Effector CD4-positive, alpha-beta T cell (primary cell): ENCODE data around the gene TFCP2.
"Not testable (repeated sequence)": the region's sequence is repeated elsewhere in the genome, so short reads cannot be mapped to it uniquely, and the experiment has no call there.

Source experiments
- DNase-seq: peaks from one replicate; pipeline ENCODE4 v3.0.0-alpha.2; 2020
- total RNA-seq: gene quantifications from one replicate; lab custom pipeline; 2026; lab: John Stamatoyannopoulos, UW

TFCP2 gene, protein sequence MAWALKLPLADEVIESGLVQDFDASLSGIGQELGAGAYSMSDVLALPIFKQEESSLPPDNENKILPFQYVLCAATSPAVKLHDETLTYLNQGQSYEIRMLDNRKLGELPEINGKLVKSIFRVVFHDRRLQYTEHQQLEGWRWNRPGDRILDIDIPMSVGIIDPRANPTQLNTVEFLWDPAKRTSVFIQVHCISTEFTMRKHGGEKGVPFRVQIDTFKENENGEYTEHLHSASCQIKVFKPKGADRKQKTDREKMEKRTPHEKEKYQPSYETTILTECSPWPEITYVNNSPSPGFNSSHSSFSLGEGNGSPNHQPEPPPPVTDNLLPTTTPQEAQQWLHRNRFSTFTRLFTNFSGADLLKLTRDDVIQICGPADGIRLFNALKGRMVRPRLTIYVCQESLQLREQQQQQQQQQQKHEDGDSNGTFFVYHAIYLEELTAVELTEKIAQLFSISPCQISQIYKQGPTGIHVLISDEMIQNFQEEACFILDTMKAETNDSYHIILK
- 35.1 reads per million, percentile 60 among the genes with 10 or more reads in this experiment for total RNA-seq

DNA sequence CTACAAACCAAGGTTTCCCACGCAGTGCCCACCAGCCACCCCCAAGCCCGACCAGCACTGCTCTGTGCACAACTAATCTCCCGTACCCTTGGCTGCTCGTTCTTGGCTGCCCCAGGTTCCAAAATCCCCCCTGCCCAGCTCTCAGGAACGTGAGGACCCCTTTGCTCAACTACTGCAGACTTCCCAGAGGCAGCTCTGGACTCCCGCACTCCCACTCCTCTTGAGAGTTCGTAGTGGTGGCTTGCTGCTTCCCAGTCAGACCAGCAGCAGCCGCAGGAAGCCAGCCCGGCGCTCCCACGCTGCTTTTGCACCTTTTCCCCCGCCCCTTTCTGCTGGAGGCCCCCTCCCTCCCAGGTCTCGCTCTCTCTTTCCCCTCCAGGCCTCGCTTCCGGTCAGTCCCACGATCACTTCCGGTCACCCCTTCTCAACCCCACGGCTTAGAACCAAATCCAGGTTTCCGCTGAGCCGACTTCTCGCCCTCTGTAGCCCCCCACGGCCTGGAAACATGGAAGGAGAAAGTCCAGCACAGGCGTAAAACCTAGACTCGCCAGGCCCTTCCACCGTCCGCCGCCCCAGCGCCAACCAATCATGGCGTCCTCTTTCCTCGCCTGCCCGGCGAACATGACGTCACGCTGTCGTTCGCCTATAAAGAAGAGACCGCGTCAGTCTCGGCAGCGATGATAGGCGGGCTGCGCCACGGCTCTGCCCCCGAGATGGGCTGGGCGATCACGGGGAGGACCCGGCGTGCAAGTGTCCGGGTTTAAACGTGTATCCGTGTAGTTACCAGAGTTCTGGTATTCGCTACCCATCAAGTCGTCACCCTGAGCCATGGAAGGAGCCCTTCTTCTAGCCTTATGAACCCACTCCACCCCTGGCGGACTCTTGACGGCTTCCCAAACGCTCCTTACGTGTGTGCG is at the start of gene TFCP2:
Gene TFCP2, minus strand, starts transcription at position 621 of the 917 bp plus-strand sequence. CDS start 713 bp downstream, outside the sequence.
- DNase-seq, result peak; percentile 92

DNA sequence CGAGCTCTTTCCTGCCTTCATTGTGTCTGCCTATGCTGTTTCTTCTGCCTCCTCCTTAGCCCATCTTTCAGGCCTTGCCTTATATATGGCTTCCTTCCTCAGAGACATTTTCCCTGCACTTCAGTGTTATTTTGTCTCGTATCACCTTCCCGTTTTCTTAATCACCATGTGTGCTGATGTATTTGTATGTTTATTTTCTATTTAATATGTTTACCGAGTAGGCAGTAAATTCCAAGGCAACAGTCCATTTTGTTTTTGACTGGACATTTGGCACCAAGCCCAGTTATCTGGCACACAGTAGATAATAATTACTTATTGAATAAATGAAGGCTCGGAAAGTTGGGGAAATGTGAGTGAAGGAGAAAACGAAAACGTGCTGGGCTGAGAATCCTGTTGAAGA is 49.5 kb upstream of the TFCP2 start:
- DNase-seq, result no peak

DNA sequence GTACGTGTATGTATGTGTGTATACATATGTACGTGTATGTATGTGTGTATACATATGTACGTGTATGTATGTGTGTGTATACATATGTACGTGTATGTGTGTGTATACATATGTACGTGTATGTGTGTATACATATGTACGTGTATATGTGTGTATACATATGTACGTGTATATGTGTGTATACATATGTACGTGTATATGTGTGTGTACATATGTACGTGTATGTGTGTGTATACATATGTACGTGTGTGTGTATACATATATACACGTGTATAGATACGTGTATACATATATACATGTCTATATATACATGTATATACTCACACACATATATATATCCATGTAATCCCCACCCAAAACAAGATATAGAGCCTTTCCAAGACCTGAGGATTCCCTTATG is 46.9 kb upstream of the TFCP2 start:
- DNase-seq, result not testable (repeated sequence)

- no peak for DNase-seq
Observed at GRCh38 chr12:51219322-51219721, 46.4 kb upstream of the TFCP2 start.

DNA sequence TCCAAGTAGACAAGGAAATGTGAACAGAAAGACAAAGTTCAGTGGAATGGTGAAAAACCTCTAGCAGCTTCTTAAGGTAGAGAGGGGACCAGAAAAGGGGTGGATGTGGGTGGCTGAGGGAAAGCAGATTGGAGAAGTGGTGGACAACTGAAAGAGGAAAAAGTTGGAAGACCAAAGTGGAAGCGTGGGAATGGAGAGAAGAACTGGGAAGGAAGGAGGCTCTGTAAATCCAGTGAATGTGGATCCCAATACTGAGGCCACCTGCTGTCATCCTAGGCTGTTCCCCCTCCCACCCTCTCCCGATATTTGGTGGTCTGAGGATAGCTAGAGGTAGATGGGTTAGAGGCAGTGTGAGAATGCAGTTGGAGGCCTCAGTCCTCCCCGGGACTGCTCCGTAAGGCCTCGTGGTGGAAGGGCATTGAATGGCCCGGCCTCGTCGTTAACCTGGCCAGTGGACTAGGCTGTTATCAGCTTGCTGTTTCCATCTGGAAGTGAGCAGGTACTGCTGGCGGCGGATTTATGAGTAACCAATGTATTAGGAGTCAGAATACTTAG is 45.7 kb upstream of the TFCP2 start:
- no peak for DNase-seq

DNA sequence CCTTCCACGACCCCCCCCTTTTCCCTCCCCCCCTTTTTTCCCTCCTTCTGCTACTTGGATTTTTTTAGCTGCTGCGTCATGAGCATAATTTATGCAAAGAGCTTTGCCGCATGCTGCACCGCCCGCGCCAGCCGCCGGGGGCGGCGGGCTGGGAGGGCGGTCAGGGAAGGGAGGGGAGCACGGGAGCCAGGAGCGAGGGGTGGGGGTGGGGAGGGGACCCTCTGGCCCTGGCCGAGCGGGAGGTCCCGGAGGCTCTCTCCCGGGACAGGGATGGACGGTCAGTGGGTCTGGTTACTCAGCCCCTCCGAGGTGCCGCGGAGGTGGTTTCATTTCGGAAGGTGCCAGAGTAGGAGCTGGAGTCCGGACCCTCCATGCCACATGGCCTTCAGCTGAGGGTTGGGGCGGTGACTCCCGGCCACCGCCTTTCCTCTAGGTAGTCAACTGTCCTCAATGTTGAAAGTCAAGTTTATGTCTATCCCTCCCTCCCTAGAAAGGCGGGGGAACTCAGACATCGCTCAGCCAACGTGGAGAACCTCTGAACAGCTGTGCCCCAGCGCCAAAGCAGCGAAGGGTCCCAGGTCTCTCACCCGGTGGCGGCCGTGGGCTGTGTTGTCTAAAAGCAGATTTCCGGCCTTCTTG is 45.2 kb upstream of the TFCP2 start, which contains the start of gene POU6F1:
Gene POU6F1, minus strand, starts transcription at position 95 of the 639 bp plus-strand sequence. CDS start 11,226 bp downstream, outside the sequence.
- peak; percentile 59 for DNase-seq

GRCh38 chr12:51217133-51217967 is 44.4 kb upstream of the TFCP2 start:
- peak; percentile 49 for DNase-seq

DNA sequence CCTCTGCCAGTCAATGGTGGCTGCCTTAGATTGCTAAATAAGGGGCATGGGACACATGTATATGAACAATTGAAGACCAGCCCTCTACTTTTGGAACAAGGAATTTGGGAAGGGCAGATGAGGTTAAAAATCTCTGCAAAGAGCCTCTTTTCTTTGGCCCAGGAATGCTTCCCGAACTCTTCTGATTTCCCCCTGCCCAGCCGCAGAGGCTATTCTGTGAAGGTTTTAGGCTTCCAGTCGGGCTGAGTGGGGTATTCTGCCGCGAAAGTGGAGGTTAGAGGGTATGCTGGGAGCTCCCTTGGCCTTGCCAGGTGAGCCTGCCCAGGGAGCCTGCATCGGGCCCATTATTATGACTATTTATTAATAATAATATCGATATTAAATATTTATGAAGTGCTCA is 43.7 kb upstream of the TFCP2 start:
- no peak for DNase-seq

DNA sequence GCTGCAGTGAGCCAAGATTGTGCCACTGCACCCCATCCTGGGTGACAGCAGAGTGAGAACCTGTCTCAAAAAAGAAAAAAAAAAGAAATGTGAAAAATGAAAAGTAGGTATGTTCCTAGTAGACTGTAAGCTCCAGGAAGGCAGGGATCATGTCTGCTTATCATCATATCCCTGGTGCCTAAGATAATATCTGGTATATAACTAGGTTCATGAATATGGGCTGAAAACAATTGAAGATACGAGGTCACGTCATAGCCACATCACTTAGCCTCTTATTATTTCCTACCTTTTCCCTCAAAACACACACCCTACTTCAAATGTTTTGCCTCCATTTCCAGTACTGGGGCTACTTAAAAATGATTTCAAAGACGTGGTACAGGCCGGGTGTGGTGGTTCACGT is 42.0 kb upstream of the TFCP2 start:
- DNase-seq, result no peak

GRCh38 chr12:51210690-51211395 is 37.9 kb upstream of the TFCP2 start:
- no peak for DNase-seq

DNA sequence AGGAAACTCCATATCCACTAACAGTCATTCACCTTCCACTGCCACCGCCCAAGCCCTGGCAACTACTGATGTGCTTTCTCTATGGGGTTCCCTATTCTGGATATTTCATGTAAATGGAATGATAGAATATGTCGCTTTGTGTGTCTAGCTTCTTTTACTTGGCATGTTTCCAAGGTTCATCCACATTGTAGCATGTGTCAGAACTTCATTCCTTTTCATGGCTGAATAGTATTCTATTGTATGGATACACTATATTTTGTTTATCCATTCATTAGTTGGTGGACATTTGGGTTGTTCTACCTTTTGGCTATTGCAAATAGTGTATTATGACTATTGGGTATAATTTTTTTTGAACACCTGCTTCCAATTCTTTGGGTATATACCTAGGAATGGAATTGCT is 36.3 kb upstream of the TFCP2 start:
- no peak for DNase-seq

GRCh38 chr12:51208016-51208660 is 35.2 kb upstream of the TFCP2 start:
- DNase-seq, result no peak

- no peak for DNase-seq
Observed at GRCh38 chr12:51205350-51205749, 32.4 kb upstream of the TFCP2 start.

DNA sequence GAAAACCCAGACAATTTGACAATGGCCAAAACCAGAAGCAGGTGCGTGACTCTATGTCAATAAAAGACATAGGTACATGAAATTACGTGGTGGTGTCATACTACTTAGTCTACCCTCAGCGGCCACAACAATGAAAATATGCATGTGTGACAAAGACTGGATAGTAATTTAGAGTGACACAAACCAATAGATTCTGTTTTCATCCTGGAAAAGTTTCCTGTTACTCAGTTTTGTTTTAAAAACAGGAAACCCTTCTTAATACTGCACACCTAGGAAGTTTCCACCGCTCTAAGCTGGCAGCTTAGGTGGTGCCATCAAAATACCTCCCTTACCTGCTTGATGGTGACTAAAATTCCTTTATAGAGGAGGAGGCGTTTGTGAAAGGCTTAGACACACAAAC is 29.8 kb upstream of the TFCP2 start:
- DNase-seq, result no peak

DNA sequence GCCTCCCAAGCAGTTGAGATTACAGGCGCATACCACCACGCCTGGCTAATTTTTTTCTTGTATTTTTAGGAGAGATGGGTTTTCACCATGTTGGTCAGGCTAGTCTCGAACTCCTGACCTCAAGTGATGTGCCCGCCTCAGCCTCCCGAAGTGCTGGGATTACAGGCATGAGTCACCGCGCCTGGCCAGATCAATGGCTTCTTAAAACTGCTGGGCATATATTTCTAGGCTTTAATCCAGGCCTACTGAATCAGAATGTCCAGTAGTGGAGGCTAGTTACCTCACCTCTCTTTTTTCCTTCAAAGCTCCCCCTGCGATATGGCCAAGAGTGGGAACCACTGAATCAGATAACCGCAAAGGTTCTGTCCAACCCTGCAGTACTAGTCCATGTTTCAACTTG is 27.9 kb upstream of the TFCP2 start:
- DNase-seq, result no peak

DNA sequence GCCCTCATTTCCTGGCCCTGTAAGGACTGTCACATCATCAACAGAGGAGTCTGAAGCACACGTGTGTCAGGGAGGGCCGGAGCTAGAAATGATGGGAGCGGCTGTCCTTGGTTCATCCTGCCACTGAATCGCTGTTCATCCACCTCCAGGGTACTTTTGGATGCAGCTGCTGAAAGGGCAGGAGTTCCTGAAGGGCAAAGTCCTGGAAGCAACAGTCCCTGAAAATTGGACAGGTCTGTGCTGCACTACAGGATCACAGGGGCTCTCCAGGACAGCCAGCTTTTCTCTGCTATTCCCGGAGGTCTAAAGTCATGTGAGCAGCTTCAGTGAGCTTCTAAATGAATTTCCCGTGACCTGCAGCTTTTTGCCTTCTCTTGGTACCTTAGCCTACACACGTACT is 27.2 kb upstream of the TFCP2 start:
- DNase-seq, result no peak

DNA sequence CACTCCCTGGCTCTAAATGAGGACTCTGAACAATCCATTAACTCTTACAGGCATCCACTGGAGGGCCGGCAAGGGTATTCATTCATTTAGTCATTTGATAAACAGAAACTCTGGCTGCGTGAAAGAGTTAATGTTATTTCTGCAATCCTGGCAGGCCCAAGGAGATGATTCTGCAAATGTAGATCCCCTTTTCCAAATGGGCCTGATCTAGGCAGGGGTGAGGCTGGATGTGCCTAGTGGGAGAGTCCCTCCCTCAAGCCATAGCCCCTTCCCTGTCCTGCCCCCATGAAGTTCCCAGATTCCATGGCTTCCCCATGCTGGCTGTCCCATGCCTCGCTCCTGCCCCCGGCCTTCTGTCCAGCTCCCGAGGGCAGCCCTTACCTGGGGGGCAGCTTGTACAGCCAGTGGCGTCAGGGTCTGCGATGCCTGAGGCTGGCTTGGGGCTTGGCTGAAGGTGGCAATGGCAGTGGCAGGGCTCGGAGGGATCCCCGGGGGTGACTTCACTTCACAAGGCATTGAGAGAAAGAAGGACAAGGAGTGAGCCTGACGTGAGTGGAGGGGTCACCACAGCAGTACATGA is 26.5 kb upstream of the TFCP2 start:
- DNase-seq, result no peak

DNA sequence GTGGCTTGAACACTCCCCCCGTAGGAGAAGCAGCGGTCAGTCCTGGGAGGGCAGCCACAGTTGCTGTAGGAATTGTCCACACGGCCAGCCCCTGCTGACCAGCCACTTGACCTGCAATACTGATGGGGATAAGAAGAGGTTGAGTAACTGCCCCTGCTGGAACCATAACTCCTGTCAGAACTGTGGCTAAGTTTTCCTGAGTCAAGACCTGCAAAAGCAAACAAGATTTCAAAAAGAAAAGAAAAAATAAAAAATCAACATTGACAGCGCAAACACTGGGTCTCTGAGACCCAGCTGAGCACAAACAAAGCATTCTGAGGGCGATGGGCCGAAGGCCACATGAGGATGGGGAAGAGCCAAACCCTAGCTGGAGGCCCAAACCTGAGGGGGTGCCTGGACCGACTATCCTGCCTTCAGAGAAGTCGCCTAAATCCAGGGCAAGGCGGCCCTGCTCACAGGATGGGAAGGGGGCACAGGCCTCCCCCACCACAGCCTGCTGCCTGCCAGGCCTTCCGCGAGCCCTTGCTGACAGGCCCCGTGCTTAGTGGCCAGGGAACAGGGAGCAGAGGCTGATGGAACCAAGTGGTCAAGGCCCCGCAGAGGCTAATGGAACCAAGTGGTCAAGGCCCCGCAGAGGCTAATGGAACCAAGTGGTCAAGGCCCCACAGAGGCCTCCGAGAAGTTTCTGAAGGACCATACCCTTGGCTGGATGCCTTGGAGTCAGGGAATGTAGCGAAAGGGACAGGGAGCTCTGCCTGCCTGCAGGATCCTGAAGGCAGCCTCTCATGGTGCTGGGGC is 25.8 kb upstream of the TFCP2 start:
- no peak for DNase-seq
